Measurements from ENCODE around the gene TPP1.

The TPP1 gene

GRCh38 chr11:6588018-6588417 lies 31.2 kb downstream of the TPP1 start:
- no peak for DNase-seq (ENCODE audit: low read depth, low spot score)

- DNase-seq (ENCODE audit: low read depth, low spot score), result no peak
These were observed 31.8 kb downstream of the TPP1 start for GRCh38 chr11:6587360-6587953.

- no peak for DNase-seq (ENCODE audit: low read depth, low spot score)
These were observed 32.5 kb downstream of the TPP1 start for GRCh38 chr11:6586434-6587359.

GRCh38 chr11:6584528-6584927 lies 34.7 kb downstream of the TPP1 start:
- no peak for DNase-seq (ENCODE audit: low read depth, low spot score)

GRCh38 chr11:6583584-6583983 lies 35.6 kb downstream of the TPP1 start:
- DNase-seq (ENCODE audit: low read depth, low spot score), result no peak

GRCh38 chr11:6579681-6580080 lies 39.5 kb downstream of the TPP1 start:
- no peak for DNase-seq (ENCODE audit: low read depth, low spot score)

- no peak for DNase-seq (ENCODE audit: low read depth, low spot score)
These were observed 41.1 kb downstream of the TPP1 start for GRCh38 chr11:6578134-6578533.

- DNase-seq (ENCODE audit: low read depth, low spot score), result peak; percentile 41
These were observed 42.5 kb downstream of the TPP1 start for GRCh38 chr11:6576471-6577373.

GRCh38 chr11:6574816-6575715 lies 44.2 kb downstream of the TPP1 start:
- no peak for DNase-seq (ENCODE audit: low read depth, low spot score)

GRCh38 chr11:6572215-6572614 lies 47.0 kb downstream of the TPP1 start:
- DNase-seq (ENCODE audit: low read depth, low spot score), result no peak

- no peak for DNase-seq (ENCODE audit: low read depth, low spot score)
These were observed 47.7 kb downstream of the TPP1 start for GRCh38 chr11:6571434-6572008.

- no peak for DNase-seq (ENCODE audit: low read depth, low spot score)
These were observed 48.4 kb downstream of the TPP1 start for GRCh38 chr11:6570691-6571427.

- DNase-seq (ENCODE audit: low read depth, low spot score), result no peak
These were observed 49.5 kb downstream of the TPP1 start for GRCh38 chr11:6569706-6570105.

- peak; percentile 63 for DNase-seq (ENCODE audit: low read depth, low spot score)
These were observed 50.9 kb downstream of the TPP1 start for GRCh38 chr11:6568191-6568918.

GRCh38 chr11:6567371-6567745 lies 51.9 kb downstream of the TPP1 start:
- DNase-seq (ENCODE audit: low read depth, low spot score), result no peak

- no peak for DNase-seq (ENCODE audit: low read depth, low spot score)
These were observed 52.4 kb downstream of the TPP1 start for GRCh38 chr11:6566704-6567370.

- DNase-seq (ENCODE audit: low read depth, low spot score), result no peak
These were observed 53.1 kb downstream of the TPP1 start for GRCh38 chr11:6565988-6566703.

- DNase-seq (ENCODE audit: low read depth, low spot score), result no peak
These were observed 53.9 kb downstream of the TPP1 start for GRCh38 chr11:6565325-6565724.

Data from brain pericyte (primary cell).